ENCODE results near the gene SEC14L6. TPM values are rescaled to one million over a fixed set of nuclear protein-coding genes. Genes with fewer than 3 reads are reported as not detected.

The SEC14L6 gene
- total RNA-seq, 1 donor from 2014 or later, result 3.3 TPM

DNA sequence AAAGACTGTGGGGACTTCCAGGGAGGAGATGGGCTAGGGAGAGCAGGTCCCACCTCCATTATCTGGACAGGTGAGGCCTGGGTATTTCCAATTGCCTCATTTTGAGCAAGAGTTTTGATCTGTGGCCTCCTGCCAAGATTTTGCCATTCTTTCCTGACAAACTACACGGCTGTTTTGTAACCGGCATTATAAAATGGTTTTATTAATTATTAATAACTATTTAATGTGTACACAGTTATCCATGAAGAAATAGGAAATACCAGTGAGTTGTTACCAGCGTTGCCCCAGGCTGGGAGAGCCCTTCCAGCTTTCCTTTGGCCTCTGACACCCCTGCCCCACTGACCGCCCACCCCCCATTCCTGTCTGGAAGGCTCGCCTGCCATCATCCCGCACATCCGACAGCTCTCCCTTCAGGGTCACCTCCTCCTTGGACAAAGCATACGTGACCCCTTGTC lies 59.9 kb downstream of the SEC14L6 start:
- TF ChIP-seq CTCF (conservative IDR thresholded peaks at IDR 0.05), result no peak
- DNase-seq (ENCODE audit: low read depth, low spot score), result no peak
- Mint-ChIP-seq H3K9me3 (peaks cover 3% of the 10 kb centered on the region), H3K4me3 (no peak overlapping the region), H3K36me3 (ENCODE audit: low read depth) (no peaks in the 10 kb centered on the region), H3K4me1 (no peaks in the 10 kb centered on the region), H3K27ac (ENCODE audit: unreplicated experiment) (no peak overlapping the region), H3K27me3 (ENCODE audit: low read depth) (no peaks in the 10 kb centered on the region)

DNA sequence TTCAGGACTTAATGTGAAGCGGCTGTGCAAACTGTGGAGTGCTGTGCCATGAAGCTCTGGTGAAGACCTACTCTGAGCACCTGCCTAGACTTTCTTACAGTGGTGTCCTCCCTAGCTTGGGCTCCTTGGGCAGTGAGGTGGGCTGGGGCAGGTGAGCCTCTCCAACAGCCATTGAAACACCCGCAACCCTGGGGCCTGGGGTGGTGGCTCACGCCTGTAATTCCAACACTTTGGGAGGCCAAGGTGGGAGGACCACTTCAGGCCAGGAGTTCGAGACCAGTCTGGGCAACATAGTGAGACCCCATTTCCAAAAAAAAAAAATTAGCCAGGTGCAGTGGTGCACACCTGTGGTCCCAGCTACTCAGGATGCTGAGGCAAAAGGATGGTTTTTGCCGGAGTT lies 60.4 kb downstream of the SEC14L6 start:
- TF ChIP-seq CTCF (conservative IDR thresholded peaks at IDR 0.05), result no peak
- Mint-ChIP-seq H3K27me3 (ENCODE audit: low read depth) (no peaks in the 10 kb centered on the region), H3K4me1 (no peaks in the 10 kb centered on the region), H3K36me3 (ENCODE audit: low read depth) (no peaks in the 10 kb centered on the region), H3K27ac (ENCODE audit: unreplicated experiment) (no peak overlapping the region), H3K4me3 (no peak overlapping the region), H3K9me3 (peaks cover 3% of the 10 kb centered on the region)
- no peak for DNase-seq (ENCODE audit: low read depth, low spot score)

DNA sequence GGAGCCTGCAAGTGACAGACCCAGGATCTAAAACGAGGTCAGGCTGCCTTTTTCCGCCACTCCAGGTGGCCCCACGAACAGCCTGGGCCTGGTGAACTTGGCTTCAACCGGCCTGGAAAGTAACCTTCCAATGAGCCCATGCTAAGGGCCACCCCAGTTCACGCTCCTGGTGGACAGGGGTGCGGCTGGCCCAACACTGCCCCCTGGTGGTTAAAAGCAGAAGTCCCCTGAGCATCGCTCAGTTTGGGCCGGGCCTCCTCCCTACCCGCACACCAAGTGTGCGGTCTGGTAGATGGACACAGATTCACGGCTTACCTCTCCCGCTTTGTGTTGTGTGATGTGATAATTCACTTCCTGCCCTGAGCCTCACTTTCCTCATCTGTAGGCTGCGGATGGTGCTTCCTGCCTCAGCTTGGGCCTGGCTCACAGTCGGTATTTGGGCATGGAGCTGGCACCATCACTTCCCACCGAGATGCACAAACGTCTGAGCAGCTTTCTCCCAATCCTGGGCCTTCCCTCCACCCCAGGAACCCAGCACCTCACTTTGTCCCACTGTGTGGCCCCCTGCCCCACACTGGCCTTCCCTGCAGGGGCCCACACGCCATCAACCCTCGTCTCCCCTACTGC lies 61.1 kb downstream of the SEC14L6 start:
- peak; percentile 77 for DNase-seq (ENCODE audit: low read depth, low spot score)
- H3K27ac Mint-ChIP-seq (ENCODE audit: unreplicated experiment), result no peak overlapping the region
- peak; percentile 95 for TF ChIP-seq CTCF (conservative IDR thresholded peaks at IDR 0.05)
- no peaks in the 10 kb centered on the region for H3K4me1 Mint-ChIP-seq
- H3K36me3 Mint-ChIP-seq (ENCODE audit: low read depth), result no peaks in the 10 kb centered on the region
- H3K4me3 Mint-ChIP-seq, result no peak overlapping the region
- peaks cover 3% of the 10 kb centered on the region for H3K9me3 Mint-ChIP-seq
- H3K27me3 Mint-ChIP-seq (ENCODE audit: low read depth), result no peaks in the 10 kb centered on the region

- no peak for DNase-seq (ENCODE audit: low read depth, low spot score)
- Mint-ChIP-seq H3K36me3 (ENCODE audit: low read depth) (no peaks in the 10 kb centered on the region), H3K4me3 (no peak overlapping the region), H3K27ac (ENCODE audit: unreplicated experiment) (no peak overlapping the region), H3K27me3 (ENCODE audit: low read depth) (peaks cover 2% of the 10 kb centered on the region), H3K9me3 (peaks cover 3% of the 10 kb centered on the region), H3K4me1 (no peaks in the 10 kb centered on the region)
- no peak for TF ChIP-seq CTCF (conservative IDR thresholded peaks at IDR 0.05)
Measured at GRCh38 chr22:30483169-30483568, 63.4 kb downstream of the SEC14L6 start.

- peaks cover 2% of the 10 kb centered on the region for H3K27me3 Mint-ChIP-seq (ENCODE audit: low read depth)
- DNase-seq (ENCODE audit: low read depth, low spot score), result no peak
- H3K4me3 Mint-ChIP-seq, result no peak overlapping the region
- H3K27ac Mint-ChIP-seq (ENCODE audit: unreplicated experiment), result no peak overlapping the region
- no peak for TF ChIP-seq CTCF (conservative IDR thresholded peaks at IDR 0.05)
- H3K9me3 Mint-ChIP-seq, result peaks cover 3% of the 10 kb centered on the region
- H3K4me1 Mint-ChIP-seq, result no peaks in the 10 kb centered on the region
- H3K36me3 Mint-ChIP-seq (ENCODE audit: low read depth), result no peaks in the 10 kb centered on the region
Measured at GRCh38 chr22:30481711-30482110, 64.8 kb downstream of the SEC14L6 start.

All from neural crest cell (in vitro differentiated cells).